Heart right ventricle (tissue), 16 donors: ENCODE measurements around the gene LRRN3. TPM values are rescaled to one million over a fixed set of nuclear protein-coding genes. Genes with fewer than 3 reads are reported as not detected.

Source experiments
- ATAC-seq, 8 donors: fragments of 200-7000 bp; cut with Tn5 transposase; one replicate each; pipeline ENCODE4 v1.9.1; 2020; ENCODE audit warnings: mild to moderate bottlenecking in 8 of 8, moderate library complexity in 8 of 8, moderate number of reproducible peaks in 1 of 8
- DNase-seq, 2 donors: peaks; one replicate each; pipeline ENCODE4 v3.0.0-alpha.2; 2020
- H3K27ac ChIP-seq, 10 donors: fragments of 200-600 bp; sonication (generic) in 2 of 10; one replicate each; pipeline versions ENCODE4 v1.5.0 to v1.8.0; 2020 to 2022; ENCODE audit warnings: mild to moderate bottlenecking in 3 of 10
- H3K27me3 ChIP-seq, 7 donors: fragments of 200-600 bp; one replicate each; pipeline ENCODE4 v1.8.0; 2021 to 2022; ENCODE audit warnings: mild to moderate bottlenecking in 2 of 7
- H3K36me3 ChIP-seq, 9 donors: fragments of 200-600 bp; sonication (generic) in 1 of 9; one replicate each; pipeline versions ENCODE4 v1.5.0 to v1.8.0; 2020 to 2022; ENCODE audit warnings: mild to moderate bottlenecking in 2 of 9
- H3K4me1 ChIP-seq, 9 donors: fragments of 200-600 bp; sonication (generic) in 1 of 9; one replicate each; pipeline versions ENCODE4 v1.5.0 to v1.8.0; 2020 to 2022; ENCODE audit warnings: mild to moderate bottlenecking in 4 of 9
- H3K4me3 ChIP-seq, 10 donors: fragments of 200-600 bp; sonication (generic) in 2 of 10; one replicate each; pipeline versions ENCODE4 v1.5.0 to v1.8.0; 2020 to 2022; ENCODE audit warnings: mild to moderate bottlenecking in 7 of 10, moderate library complexity in 2 of 10
- H3K9me3 ChIP-seq, 11 donors: fragments of 200-600 bp in 10 of 11; sonication (generic) in 2 of 11; one replicate each; pipeline versions ENCODE4 v1.5.0 to v1.8.0; 2013 to 2022; ENCODE audit warnings: mild to moderate bottlenecking in 2 of 11, control low read depth in 1 of 11, moderate library complexity in 1 of 11
- WGBS, 2 donors: extraction: QIAGEN DNeasy Blood & Tissue Kit; methylation state at CpG; one replicate each; pipeline ENCODE4 v1.1.7; 2013; ENCODE audit warnings: inconsistent platforms in 1 of 2; 5-methylcytosine and 5-hydroxymethylcytosine counted together
- intact Hi-C, 10 donors: fragments of 100-400 bp; cut with DNase I; formaldehyde crosslinking; loops; one replicate each; pipeline versions ENCODE4 v1.11.1 to v1.14.2; 2022
- polyA plus RNA-seq, 2 donors: library from polyadenylated mRNA; stranded (reverse); fragments of 200-250 nt; gene quantifications; one replicate each; pipeline ENCODE4 v1.2.3, GENCODE V29; 2013
- total RNA-seq, 10 donors: library from RNA; stranded (reverse); fragmentation: NEBNext Ultra II Directional in 3 of 10; extraction: Animal tissue kit (Norgen Biotek cat#: 25700) in 3 of 10; gene quantifications; one replicate each; pipeline versions ENCODE4 v1.2.1 to v1.2.4, GENCODE V29; 2021 to 2023
- TF ChIP-seq, protein P1 (sequence below), 9 donors: fragments of 200-600 bp; sonication (generic) in 2 of 9; IDR thresholded peaks; one replicate each; pipeline versions ENCODE4 v1.5.0 to v1.8.0; 2021 to 2022; ENCODE audit warnings: antibody characterized with exemption in 9 of 9, mild to moderate bottlenecking in 5 of 9, moderate library complexity in 1 of 9
- donor health status: Arrhythmogenic right ventricular cardiomyopathy.
- donor health status: ischemic (EF 13 %, LVEDD 7.1; RV severe dilation, severe dysfunction).
- donor health status: healthy with polysubstance abuse.
- donor health status: DM: no; HTN: yes; CAD: no.
- donor health status: DM: no; HTN: no; CAD: no.
- donor health status: ischemic (EF 25% LVEDD 6.9; RV normal size, moderate dysfunction).
- donor health status: ischemic (EF 25% LVEDD 5.7; RV mildly dilated, moderate dysfunction).
- donor health status: healthy.
- donor health status: DM: yes; HTN: yes; CAD: no.
- donor health status: Ischemic cardiomyopathy.
- donor health status: ischemic (EF 35%, LVEDD 5.7; RV mildly dilated, moderate dysfunction).
- donor health status: nonischemic (EF 11% LVEDD 7.7; RV severe dilation, severe dysfunction).
- donor health status: DM: yes; HTN: yes; CAD: no.
- donor health status: PGD.
- donor health status: ischemic (EF 29% LVEDD 5.4; RV normal size, mild dysfunction).
- donor health status: nonischemic (EF 23%, LVEDD 6.1; RV moderate dilation, normal function).

The LRRN3 gene
- total and polyA plus RNA-seq, 12 donors = 0.30 to 16.4 (median 1.8) TPM

DNA sequence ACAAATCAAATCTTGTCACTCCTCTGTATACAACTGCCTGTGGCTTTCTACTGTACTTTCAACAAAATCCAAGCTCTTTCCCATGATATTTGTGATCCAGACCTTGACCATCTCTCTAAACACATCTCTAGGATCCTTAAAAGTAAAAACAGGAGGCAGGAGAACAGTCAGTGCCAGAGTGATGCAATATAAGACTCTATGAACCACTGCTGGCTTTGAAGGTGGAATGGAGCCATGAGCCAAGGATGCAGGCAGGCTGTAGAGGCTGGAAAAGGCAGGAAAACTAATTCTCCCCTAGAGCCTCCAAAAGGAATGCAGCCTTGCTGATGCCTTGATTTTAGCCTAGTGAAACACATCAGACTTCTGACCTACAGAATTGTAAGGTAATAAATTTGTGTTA, 45.5 kb upstream of the LRRN3 start:
- no peak overlapping the region for H3K27ac ChIP-seq
- no peaks in the 10 kb centered on the region for H3K36me3 ChIP-seq
- H3K27me3 ChIP-seq = no peaks in the 10 kb centered on the region
- DNase-seq = peak in 1 of 2 donors; percentile 6
- TF ChIP-seq, protein P1, sequence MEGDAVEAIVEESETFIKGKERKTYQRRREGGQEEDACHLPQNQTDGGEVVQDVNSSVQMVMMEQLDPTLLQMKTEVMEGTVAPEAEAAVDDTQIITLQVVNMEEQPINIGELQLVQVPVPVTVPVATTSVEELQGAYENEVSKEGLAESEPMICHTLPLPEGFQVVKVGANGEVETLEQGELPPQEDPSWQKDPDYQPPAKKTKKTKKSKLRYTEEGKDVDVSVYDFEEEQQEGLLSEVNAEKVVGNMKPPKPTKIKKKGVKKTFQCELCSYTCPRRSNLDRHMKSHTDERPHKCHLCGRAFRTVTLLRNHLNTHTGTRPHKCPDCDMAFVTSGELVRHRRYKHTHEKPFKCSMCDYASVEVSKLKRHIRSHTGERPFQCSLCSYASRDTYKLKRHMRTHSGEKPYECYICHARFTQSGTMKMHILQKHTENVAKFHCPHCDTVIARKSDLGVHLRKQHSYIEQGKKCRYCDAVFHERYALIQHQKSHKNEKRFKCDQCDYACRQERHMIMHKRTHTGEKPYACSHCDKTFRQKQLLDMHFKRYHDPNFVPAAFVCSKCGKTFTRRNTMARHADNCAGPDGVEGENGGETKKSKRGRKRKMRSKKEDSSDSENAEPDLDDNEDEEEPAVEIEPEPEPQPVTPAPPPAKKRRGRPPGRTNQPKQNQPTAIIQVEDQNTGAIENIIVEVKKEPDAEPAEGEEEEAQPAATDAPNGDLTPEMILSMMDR (IDR thresholded peaks at IDR 0.05) = no peak
- no peak overlapping the region for H3K4me3 ChIP-seq
- intact Hi-C loops = no loop called here
- no peaks in the 10 kb centered on the region for H3K9me3 ChIP-seq
- no peaks in the 10 kb centered on the region for H3K4me1 ChIP-seq
- ATAC-seq = peak in 3 of 8 donors; percentile 63 to 64 (median 63)

GRCh38 chr7:111047595-111047994, 43.3 kb upstream of the LRRN3 start:
- H3K36me3 ChIP-seq = no peaks in the 10 kb centered on the region
- no peaks in the 10 kb centered on the region for H3K9me3 ChIP-seq
- no peaks in the 10 kb centered on the region for H3K27me3 ChIP-seq
- TF ChIP-seq, protein P1 (IDR thresholded peaks at IDR 0.05) = no peak
- DNase-seq = no peak
- no peak overlapping the region for H3K4me3 ChIP-seq
- intact Hi-C loops = no loop called here
- no peak for ATAC-seq
- peaks cover 0 to 5% (median 0%) of the 10 kb centered on the region in 9 donors for H3K4me1 ChIP-seq
- H3K27ac ChIP-seq = no peak overlapping the region
- 95% methylated on average over 4 of the region's 4 CpGs for WGBS, 2 donors

GRCh38 chr7:111049971-111050680, 40.8 kb upstream of the LRRN3 start:
- TF ChIP-seq, protein P1 (IDR thresholded peaks at IDR 0.05) = no peak

GRCh38 chr7:111050875-111051416, 40.0 kb upstream of the LRRN3 start:
- H3K9me3 ChIP-seq = no peaks in the 10 kb centered on the region
- intact Hi-C loops = no loop called here
- H3K36me3 ChIP-seq = no peaks in the 10 kb centered on the region
- no peak for ATAC-seq
- TF ChIP-seq, protein P1 (IDR thresholded peaks at IDR 0.05) = no peak
- DNase-seq = no peak
- peaks cover 0 to 5% (median 0%) of the 10 kb centered on the region in 9 donors for H3K4me1 ChIP-seq
- H3K27ac ChIP-seq = no peak overlapping the region
- WGBS, 2 donors = 61 to 70% methylated on average over 2 of the region's 2 CpGs
- H3K4me3 ChIP-seq = no peak overlapping the region
- no peaks in the 10 kb centered on the region for H3K27me3 ChIP-seq

More at GRCh38 chr7:111049971-111050680, 40.8 kb upstream of the LRRN3 start:
- 69 to 73% methylated on average over 7 of the region's 7 CpGs for WGBS, 2 donors
- Histone ChIP-seq H3K4me1 (peaks cover 0 to 5% (median 0%) of the 10 kb centered on the region in 9 donors), H3K27me3 (no peaks in the 10 kb centered on the region), H3K4me3 (no peak overlapping the region), H3K9me3 (no peaks in the 10 kb centered on the region), H3K27ac (no peak overlapping the region), H3K36me3 (no peaks in the 10 kb centered on the region)
- ATAC-seq = no peak
- no peak for DNase-seq
- intact Hi-C loops = no loop called here
